22Rv1 (cell line): ENCODE data around the gene DKK3.

Experiments used
- H3K27ac ChIP-seq: fragments of 450-650 bp; 2 replicates; pipeline ENCODE4 v1.5.1; 2017
- ZFX ChIP-seq: fragments of 450-650 bp; IDR thresholded peaks from 2 replicates; pipeline ENCODE4 v1.6.1; 2017; ENCODE audit warnings: antibody characterized with exemption, borderline replicate concordance
- TF ChIP-seq, protein P1 (sequence below): fragments of 450-650 bp; IDR thresholded peaks from 2 replicates; pipeline ENCODE4 v1.5.1; 2017; ENCODE audit warnings: mild to moderate bottlenecking

The DKK3 gene

GRCh38 chr11:12028303-12028702 is 19.9 kb upstream of the DKK3 start:
- TF ChIP-seq, protein P1, sequence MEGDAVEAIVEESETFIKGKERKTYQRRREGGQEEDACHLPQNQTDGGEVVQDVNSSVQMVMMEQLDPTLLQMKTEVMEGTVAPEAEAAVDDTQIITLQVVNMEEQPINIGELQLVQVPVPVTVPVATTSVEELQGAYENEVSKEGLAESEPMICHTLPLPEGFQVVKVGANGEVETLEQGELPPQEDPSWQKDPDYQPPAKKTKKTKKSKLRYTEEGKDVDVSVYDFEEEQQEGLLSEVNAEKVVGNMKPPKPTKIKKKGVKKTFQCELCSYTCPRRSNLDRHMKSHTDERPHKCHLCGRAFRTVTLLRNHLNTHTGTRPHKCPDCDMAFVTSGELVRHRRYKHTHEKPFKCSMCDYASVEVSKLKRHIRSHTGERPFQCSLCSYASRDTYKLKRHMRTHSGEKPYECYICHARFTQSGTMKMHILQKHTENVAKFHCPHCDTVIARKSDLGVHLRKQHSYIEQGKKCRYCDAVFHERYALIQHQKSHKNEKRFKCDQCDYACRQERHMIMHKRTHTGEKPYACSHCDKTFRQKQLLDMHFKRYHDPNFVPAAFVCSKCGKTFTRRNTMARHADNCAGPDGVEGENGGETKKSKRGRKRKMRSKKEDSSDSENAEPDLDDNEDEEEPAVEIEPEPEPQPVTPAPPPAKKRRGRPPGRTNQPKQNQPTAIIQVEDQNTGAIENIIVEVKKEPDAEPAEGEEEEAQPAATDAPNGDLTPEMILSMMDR: no peak
- TF ChIP-seq ZFX: no peak
- H3K27ac ChIP-seq: no peak overlapping the region

- TF ChIP-seq ZFX: no peak
- TF ChIP-seq, protein P1: no peak
- no peak overlapping the region for H3K27ac ChIP-seq
Observed at GRCh38 chr11:12026331-12027211, 18.1 kb upstream of the DKK3 start.

DNA sequence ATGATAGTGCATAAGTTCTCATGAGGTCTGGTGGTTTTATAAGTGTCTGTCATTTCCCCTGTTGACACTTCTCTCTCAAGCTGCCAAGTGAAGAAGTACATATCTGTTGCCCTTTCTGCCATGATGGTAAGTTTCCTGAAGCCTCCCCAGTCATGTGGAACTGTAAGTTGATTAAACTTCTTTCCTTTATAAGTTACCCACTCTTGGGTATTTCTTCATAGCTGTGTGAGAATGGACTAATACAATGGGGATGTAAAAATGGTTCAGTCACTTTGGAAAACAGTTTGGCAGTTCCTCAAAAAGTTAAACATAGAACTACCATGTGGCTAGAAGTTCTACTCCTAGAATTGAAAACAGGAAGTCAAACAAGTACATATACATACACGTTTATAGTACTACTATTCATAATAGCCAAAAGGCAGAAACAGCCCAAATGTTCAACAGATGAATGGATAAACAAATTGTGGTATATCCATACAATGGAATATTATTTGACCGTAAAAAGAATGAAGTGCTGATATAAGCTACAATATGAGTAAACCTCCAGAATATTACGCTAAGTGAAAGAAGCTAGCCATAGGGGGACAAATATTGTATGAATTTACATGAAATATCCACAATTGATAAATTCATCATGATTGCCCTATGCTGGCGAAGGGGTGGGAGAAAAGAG is 16.0 kb upstream of the DKK3 start:
- H3K27ac ChIP-seq: no peak overlapping the region
- TF ChIP-seq, protein P1: no peak
- TF ChIP-seq ZFX: no peak

GRCh38 chr11:12023015-12023414 is 14.6 kb upstream of the DKK3 start:
- no peak overlapping the region for H3K27ac ChIP-seq
- no peak for TF ChIP-seq ZFX
- TF ChIP-seq, protein P1: no peak

DNA sequence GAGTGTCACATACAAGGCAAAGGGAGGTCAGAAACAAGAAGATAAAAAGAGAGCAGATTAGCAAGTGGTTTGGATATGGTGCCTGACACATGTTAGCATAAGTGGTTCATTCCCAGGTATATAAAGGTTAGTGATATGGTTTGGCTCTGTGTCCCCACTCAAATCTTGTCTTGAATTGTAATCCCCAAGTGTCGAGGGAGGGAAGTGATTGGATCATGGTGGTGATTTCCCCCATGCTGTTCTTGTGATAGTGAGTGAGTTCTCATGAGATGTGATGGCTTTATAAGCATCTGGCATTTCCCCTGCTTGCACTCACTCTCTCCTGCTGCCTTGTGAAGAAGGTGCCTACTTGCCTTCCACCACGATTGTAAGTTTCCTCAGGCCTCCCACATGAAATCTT is 12.1 kb upstream of the DKK3 start:
- H3K27ac ChIP-seq: no peak overlapping the region

DNA sequence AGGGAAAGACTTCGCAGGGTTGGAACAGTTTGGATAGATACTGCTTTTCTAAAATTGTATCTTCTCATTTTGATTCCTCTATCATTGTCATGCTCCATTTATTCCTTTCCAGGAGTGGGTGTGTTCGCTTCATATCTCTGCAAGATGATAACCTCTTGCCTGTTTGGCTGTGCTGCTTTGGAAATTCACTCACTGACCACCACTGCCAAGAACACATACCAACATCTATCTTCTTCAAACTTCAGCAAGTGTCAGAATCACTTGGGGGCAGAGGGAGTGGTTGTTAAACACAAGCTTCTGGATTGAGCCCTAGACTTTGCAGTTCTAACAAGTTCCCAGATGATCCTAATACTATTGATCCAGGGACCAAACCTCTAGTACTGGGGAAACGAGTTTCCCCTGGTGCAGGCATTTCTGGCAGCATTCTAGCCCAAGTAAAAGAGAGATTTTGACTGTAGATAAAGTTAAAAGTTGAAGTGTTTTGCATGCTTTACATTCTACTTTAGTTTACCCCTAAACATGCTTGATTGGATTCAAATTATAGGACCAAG is 11.5 kb upstream of the DKK3 start:
- no peak for TF ChIP-seq ZFX
- TF ChIP-seq, protein P1: no peak

More for the DNA sequence above, 12.1 kb upstream of the DKK3 start:
- TF ChIP-seq, protein P1: no peak
- TF ChIP-seq ZFX: no peak

DNA sequence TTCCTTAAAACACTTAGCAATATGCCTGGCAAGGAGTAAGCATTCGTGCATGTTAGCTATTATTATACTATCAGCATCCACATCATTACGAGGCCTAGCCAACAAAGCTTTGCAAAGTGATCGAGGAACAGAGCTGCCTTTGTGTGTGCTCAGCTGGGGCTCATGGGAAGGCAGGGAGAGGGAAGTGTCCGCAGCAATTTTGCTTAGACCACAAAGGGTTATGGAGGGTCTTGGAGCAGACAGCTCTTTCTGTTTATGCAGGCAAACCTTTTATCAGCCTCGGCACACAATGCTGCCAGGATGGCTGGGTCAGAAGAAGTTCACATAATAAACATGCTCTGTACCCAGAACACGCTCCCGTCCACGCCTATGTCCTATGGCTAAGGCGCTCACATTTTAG is 10.9 kb upstream of the DKK3 start:
- no peak overlapping the region for H3K27ac ChIP-seq
- TF ChIP-seq, protein P1: no peak
- TF ChIP-seq ZFX: no peak

More for the DNA sequence above, 11.5 kb upstream of the DKK3 start:
- H3K27ac ChIP-seq: no peak overlapping the region
